Melanocyte of skin (primary cell): ENCODE data around the gene CD5L. TPM values are rescaled to one million over a fixed set of nuclear protein-coding genes. Genes with fewer than 3 reads are reported as not detected.

Source experiments
- small RNA-seq, 2 donors: library from RNA; depleted of rRNA; stranded (forward); fragments of <200 nt; gene quantifications; one replicate each; pipeline ENCODE3, GENCODE V24; 2012
- total RNA-seq, 2 donors: library from RNA; depleted of rRNA; stranded (reverse); fragments of >200 nt; gene quantifications; 2 replicates each; pipeline ENCODE4 v1.2.3, GENCODE V29; 2012

The CD5L gene
- under 1 TPM in 1 of 2 donors, not detected in 1; under 0.01 TPM for total RNA-seq

DNA sequence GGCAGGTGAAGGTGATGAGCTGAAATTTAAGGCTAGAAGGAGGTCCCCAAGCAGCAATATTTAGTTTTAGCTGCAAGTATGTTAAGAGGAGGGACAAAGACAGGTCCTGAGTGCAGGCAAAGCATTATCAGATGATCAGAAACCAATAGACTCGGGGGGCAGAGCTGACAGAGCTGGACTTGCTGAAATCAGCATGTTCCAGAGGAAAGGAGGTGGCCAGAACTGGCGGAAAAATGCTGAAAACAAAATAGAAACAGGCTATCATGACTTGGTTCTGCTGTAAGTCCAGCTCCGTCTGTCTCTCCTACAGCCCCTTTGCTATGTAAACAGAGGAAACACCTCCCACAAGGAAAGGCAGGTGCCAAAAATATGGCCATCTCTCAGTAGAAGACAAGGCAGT, at the start of gene CD5L:
TSS of gene CD5L (minus strand) at position 101 of the 400 bp plus-strand sequence. CDS start 107 bp downstream, outside the sequence.

DNA sequence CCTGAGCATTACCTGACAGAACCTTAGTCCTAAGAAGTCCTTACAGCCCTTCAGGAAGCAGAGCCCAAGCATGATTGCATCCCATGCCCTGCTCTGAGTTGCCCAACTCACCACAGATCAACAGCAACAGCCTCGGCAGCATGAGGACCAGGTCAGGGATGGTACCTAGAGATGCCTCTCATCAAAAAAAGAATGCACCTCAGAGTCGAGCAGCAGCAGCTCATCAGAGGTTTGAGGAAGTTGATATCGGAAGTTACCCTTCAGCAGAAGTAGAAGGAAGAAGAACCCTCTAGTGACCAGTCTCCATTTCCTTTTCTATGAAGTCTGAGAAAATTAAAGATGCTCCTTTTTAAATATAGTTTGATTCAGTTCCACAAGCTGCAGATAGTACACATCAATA, 21.7 kb downstream of the CD5L start, which contains the start of gene FCRL1:
TSS of gene FCRL1 (minus strand) at position 225 of the 400 bp plus-strand sequence. CDS start at position 142, 83 bp downstream.

Small RNAs within 50 kb of the gene (small RNA-seq; reads per million reads assigned to genes)
- 0 reads per million in 2 donors for gene MRPS21P2

Other genes with a start within 250 kb of the CD5L start
- not detected for gene FCRL4, start 243.7 kb downstream of the CD5L start, total RNA-seq
- not detected for gene FCRL3, start 141.0 kb downstream of the CD5L start, total RNA-seq
- gene FCRL2, start 64.7 kb downstream of the CD5L start, total RNA-seq: not detected
- not detected for gene FCRL1, start 21.7 kb downstream of the CD5L start, total RNA-seq
- 10 to 100 TPM; 79.2 to 99.6 TPM for gene KIRREL1, start 151.8 kb upstream of the CD5L start, total RNA-seq